HepG2 (cell line): ENCODE results near the gene PDZD8. TPM values are rescaled to one million over a fixed set of nuclear protein-coding genes. Genes with fewer than 3 reads are reported as not detected.

Experiments
- ARNTL ChIP-seq: sonication (generic); formaldehyde crosslinking; IDR thresholded peaks from 2 replicates; pipeline ENCODE4 v1.4.0; 2020; ENCODE audit warnings: mild to moderate bottlenecking, missing genetic modification reagents
- ISL2 ChIP-seq: sonication (generic); formaldehyde crosslinking; IDR thresholded peaks from 2 replicates; pipeline ENCODE4 v1.5.0; 2020; ENCODE audit warnings: missing genetic modification reagents
- SP4 ChIP-seq: sonication (generic); formaldehyde crosslinking; IDR thresholded peaks from 2 replicates; pipeline ENCODE4 v1.8.1; 2023; ENCODE audit warnings: mild to moderate bottlenecking, missing genetic modification reagents
- ZFP37 ChIP-seq: sonication (generic); formaldehyde crosslinking; IDR thresholded peaks from 2 replicates; pipeline ENCODE4 v1.4.0; 2020; ENCODE audit warnings: missing genetic modification reagents, borderline replicate concordance
- ZFY ChIP-seq: sonication (generic); formaldehyde crosslinking; IDR thresholded peaks from 2 replicates; pipeline ENCODE4 v1.4.0; 2020; ENCODE audit warnings: missing genetic modification reagents
- ZNF574 ChIP-seq: sonication (generic); formaldehyde crosslinking; IDR thresholded peaks from 2 replicates; pipeline ENCODE4 v1.4.0; 2020; ENCODE audit warnings: missing genetic modification reagents
- polyA plus RNA-seq, 8 experiments: library from polyadenylated mRNA; depleted of rRNA in 3 of 8; stranded (reverse) in 7 of 8; unstranded in 1 of 8; fragments of >200 nt; fragmentation: Illumina TruSeq in 4 of 8; extraction: Trizol in 4 of 8; gene quantifications; 2 replicates each; pipeline versions ENCODE4 v1.2.1 to v1.2.3, GENCODE V29; 2011 to 2016; ENCODE audit warnings: low read depth in 4 of 8, missing spikeins in 1 of 8, mixed read lengths in 1 of 8; ENCODE audit not compliant: insufficient read depth in 1 of 8
- total RNA-seq, 5 experiments: library from RNA; depleted of rRNA; stranded (reverse); fragments of >200 nt; fragmentation: Illumina TruSeq; extraction: Trizol; gene quantifications; 2 replicates each; pipeline ENCODE4 v1.2.3, GENCODE V29; 2016; ENCODE audit warnings: low read depth in 1 of 5
- TF ChIP-seq, protein P1 (sequence below): sonication (generic); formaldehyde crosslinking; IDR thresholded peaks from 2 replicates; pipeline ENCODE4 v1.5.0; 2020; ENCODE audit warnings: mild to moderate bottlenecking, missing genetic modification reagents, borderline replicate concordance
- TF ChIP-seq, protein P2 (sequence below): sonication (generic); formaldehyde crosslinking; IDR thresholded peaks from 2 replicates; pipeline ENCODE4 v1.5.1; 2020; ENCODE audit warnings: missing genetic modification reagents, mild to moderate bottlenecking, borderline replicate concordance
- TF ChIP-seq, protein P3 (sequence below): IDR thresholded peaks from 2 replicates; pipeline ENCODE4 v1.6.1; 2016; ENCODE audit warnings: mild to moderate bottlenecking, missing biosample characterization, missing genetic modification reagents
- TF ChIP-seq, protein P4 (sequence below): IDR thresholded peaks from 2 replicates; pipeline ENCODE4 v1.6.1; 2016; ENCODE audit warnings: missing compliant biosample characterization, missing genetic modification reagents, borderline replicate concordance
- TF ChIP-seq, protein P5 (sequence below): sonication (generic); formaldehyde crosslinking; IDR thresholded peaks from 2 replicates; pipeline ENCODE4 v1.4.0; 2020; ENCODE audit warnings: missing genetic modification reagents

The PDZD8 gene
- total and polyA plus RNA-seq, 2 of the 13 experiments (the other 11 are each of a cell fraction or from before 2014, with no cell fraction given): 11.2 to 32.0 TPM

- TF ChIP-seq, protein P1, sequence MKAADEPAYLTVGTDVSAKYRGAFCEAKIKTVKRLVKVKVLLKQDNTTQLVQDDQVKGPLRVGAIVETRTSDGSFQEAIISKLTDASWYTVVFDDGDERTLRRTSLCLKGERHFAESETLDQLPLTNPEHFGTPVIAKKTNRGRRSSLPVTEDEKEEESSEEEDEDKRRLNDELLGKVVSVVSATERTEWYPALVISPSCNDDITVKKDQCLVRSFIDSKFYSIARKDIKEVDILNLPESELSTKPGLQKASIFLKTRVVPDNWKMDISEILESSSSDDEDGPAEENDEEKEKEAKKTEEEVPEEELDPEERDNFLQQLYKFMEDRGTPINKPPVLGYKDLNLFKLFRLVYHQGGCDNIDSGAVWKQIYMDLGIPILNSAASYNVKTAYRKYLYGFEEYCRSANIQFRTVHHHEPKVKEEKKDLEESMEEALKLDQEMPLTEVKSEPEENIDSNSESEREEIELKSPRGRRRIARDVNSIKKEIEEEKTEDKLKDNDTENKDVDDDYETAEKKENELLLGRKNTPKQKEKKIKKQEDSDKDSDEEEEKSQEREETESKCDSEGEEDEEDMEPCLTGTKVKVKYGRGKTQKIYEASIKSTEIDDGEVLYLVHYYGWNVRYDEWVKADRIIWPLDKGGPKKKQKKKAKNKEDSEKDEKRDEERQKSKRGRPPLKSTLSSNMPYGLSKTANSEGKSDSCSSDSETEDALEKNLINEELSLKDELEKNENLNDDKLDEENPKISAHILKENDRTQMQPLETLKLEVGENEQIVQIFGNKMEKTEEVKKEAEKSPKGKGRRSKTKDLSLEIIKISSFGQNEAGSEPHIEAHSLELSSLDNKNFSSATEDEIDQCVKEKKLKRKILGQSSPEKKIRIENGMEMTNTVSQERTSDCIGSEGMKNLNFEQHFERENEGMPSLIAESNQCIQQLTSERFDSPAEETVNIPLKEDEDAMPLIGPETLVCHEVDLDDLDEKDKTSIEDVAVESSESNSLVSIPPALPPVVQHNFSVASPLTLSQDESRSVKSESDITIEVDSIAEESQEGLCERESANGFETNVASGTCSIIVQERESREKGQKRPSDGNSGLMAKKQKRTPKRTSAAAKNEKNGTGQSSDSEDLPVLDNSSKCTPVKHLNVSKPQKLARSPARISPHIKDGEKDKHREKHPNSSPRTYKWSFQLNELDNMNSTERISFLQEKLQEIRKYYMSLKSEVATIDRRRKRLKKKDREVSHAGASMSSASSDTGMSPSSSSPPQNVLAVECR (CRISPR knock-in tag): peak; percentile 52; the same call in 1 of the 2 replicates
- TF ChIP-seq, protein P2, sequence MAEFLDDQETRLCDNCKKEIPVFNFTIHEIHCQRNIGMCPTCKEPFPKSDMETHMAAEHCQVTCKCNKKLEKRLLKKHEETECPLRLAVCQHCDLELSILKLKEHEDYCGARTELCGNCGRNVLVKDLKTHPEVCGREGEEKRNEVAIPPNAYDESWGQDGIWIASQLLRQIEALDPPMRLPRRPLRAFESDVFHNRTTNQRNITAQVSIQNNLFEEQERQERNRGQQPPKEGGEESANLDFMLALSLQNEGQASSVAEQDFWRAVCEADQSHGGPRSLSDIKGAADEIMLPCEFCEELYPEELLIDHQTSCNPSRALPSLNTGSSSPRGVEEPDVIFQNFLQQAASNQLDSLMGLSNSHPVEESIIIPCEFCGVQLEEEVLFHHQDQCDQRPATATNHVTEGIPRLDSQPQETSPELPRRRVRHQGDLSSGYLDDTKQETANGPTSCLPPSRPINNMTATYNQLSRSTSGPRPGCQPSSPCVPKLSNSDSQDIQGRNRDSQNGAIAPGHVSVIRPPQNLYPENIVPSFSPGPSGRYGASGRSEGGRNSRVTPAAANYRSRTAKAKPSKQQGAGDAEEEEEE (CRISPR knock-in tag): no peak
- TF ChIP-seq ARNTL (CRISPR knock-in tag): peak; percentile 82; the same call in 1 of the 2 replicates
- TF ChIP-seq ZFP37 (CRISPR knock-in tag): peak; percentile 93; the same call in 1 of the 2 replicates
- TF ChIP-seq, protein P3, sequence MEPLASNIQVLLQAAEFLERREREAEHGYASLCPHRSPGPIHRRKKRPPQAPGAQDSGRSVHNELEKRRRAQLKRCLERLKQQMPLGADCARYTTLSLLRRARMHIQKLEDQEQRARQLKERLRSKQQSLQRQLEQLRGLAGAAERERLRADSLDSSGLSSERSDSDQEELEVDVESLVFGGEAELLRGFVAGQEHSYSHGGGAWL (CRISPR knock-in tag): 0 out of 2 replicates have a peak, but pooled peaks have one; percentile 50
- 0 out of 2 replicates have a peak, but pooled peaks have one; percentile 22 for TF ChIP-seq SP4
- 0 out of 2 replicates have a peak, but pooled peaks have one; percentile 27 for TF ChIP-seq ZFY
- TF ChIP-seq ISL2 (CRISPR knock-in tag): no peak
- TF ChIP-seq, protein P4, sequence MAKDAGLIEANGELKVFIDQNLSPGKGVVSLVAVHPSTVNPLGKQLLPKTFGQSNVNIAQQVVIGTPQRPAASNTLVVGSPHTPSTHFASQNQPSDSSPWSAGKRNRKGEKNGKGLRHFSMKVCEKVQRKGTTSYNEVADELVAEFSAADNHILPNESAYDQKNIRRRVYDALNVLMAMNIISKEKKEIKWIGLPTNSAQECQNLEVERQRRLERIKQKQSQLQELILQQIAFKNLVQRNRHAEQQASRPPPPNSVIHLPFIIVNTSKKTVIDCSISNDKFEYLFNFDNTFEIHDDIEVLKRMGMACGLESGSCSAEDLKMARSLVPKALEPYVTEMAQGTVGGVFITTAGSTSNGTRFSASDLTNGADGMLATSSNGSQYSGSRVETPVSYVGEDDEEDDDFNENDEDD (CRISPR knock-in tag): peak; percentile 66; the same call in 1 of the 2 replicates
- TF ChIP-seq ZNF574 (CRISPR knock-in tag): peak; percentile 52
- TF ChIP-seq, protein P5, sequence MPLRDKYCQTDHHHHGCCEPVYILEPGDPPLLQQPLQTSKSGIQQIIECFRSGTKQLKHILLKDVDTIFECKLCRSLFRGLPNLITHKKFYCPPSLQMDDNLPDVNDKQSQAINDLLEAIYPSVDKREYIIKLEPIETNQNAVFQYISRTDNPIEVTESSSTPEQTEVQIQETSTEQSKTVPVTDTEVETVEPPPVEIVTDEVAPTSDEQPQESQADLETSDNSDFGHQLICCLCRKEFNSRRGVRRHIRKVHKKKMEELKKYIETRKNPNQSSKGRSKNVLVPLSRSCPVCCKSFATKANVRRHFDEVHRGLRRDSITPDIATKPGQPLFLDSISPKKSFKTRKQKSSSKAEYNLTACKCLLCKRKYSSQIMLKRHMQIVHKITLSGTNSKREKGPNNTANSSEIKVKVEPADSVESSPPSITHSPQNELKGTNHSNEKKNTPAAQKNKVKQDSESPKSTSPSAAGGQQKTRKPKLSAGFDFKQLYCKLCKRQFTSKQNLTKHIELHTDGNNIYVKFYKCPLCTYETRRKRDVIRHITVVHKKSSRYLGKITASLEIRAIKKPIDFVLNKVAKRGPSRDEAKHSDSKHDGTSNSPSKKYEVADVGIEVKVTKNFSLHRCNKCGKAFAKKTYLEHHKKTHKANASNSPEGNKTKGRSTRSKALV (CRISPR knock-in tag): 0 out of 2 replicates have a peak, but pooled peaks have one; percentile 40
These were observed 16.4 kb upstream of the PDZD8 start (continued) for GRCh38 chr10:117391436-117392205.
